C4-2B (cell line): ENCODE data around the gene PSG1.
"Not testable (repeated sequence)": the region's sequence is repeated elsewhere in the genome, so short reads cannot be mapped to it uniquely, and the experiment has no call there.

Source experiments
- H3K27ac ChIP-seq: fragments of 450-650 bp; 2 replicates; pipeline ENCODE4 v1.5.1; 2017
- CTCF ChIP-seq: fragments of 450-650 bp; conservative IDR thresholded peaks from 2 replicates; pipeline ENCODE4 v1.5.1; 2017; ENCODE audit warnings: mild to moderate bottlenecking
- ZFX ChIP-seq: fragments of 450-650 bp; IDR thresholded peaks from 2 replicates; pipeline ENCODE4 v1.6.1; 2017

PSG1 gene

GRCh38 chr19:42831221-42832019 is 48.1 kb downstream of the PSG1 start:
- no peak for TF ChIP-seq CTCF
- no peak for TF ChIP-seq ZFX
- H3K27ac ChIP-seq: no peak overlapping the region

GRCh38 chr19:42821306-42821977 is 58.1 kb downstream of the PSG1 start:
- H3K27ac ChIP-seq: not testable (repeated sequence)

- not testable (repeated sequence) for H3K27ac ChIP-seq
Observed at GRCh38 chr19:42819960-42820650, 59.4 kb downstream of the PSG1 start.

- no peak for TF ChIP-seq ZFX
- TF ChIP-seq CTCF: no peak
- no peak overlapping the region for H3K27ac ChIP-seq
Observed at GRCh38 chr19:42816894-42817293, 62.6 kb downstream of the PSG1 start.
